Tibial nerve (tissue), 4 donors: ENCODE measurements around the gene MAN2A2. TPM values are rescaled to one million over a fixed set of nuclear protein-coding genes. Genes with fewer than 3 reads are reported as not detected.

ENCODE experiments used
- DNase-seq, 2 donors: peaks; one replicate each; pipeline ENCODE4 v3.0.0-alpha.2; 2019; ENCODE audit warnings: low spot score in 2 of 2
- H3K27ac ChIP-seq, 4 donors: fragments of 200-600 bp; sonication (generic) in 3 of 4; one replicate each; pipeline ENCODE4 v1.5.1; 2017 to 2019; ENCODE audit warnings: mild to moderate bottlenecking in 1 of 4
- H3K27me3 ChIP-seq, 2 donors: fragments of 200-600 bp; sonication (generic) in 1 of 2; one replicate each; pipeline versions ENCODE4 v1.5.1 to v1.6.0; 2017 to 2019
- H3K36me3 ChIP-seq, 3 donors: fragments of 200-600 bp; sonication (generic); one replicate each; pipeline ENCODE4 v1.5.1; 2018 to 2019
- H3K4me1 ChIP-seq, 4 donors: fragments of 200-600 bp; sonication (generic) in 3 of 4; one replicate each; pipeline ENCODE4 v1.5.1; 2017 to 2019
- H3K4me3 ChIP-seq, 4 donors: fragments of 200-600 bp; sonication (generic) in 3 of 4; one replicate each; pipeline ENCODE4 v1.5.1; 2017 to 2019; ENCODE audit warnings: mild to moderate bottlenecking in 1 of 4, moderate library complexity in 1 of 4
- H3K9me3 ChIP-seq, 4 donors: fragments of 200-600 bp; sonication (generic) in 3 of 4; one replicate each; pipeline ENCODE4 v1.5.1; 2017 to 2019
- CTCF ChIP-seq, 5 experiments: fragments of 200-600 bp in 3 of 5; fragments of 450-650 bp in 2 of 5; sonication (generic) in 3 of 5; IDR thresholded peaks; one replicate each; pipeline ENCODE4 v1.5.1; 2016 to 2019; ENCODE audit warnings: antibody characterized with exemption in 5 of 5, mild to moderate bottlenecking in 3 of 5, moderate library complexity in 2 of 5
- EP300 ChIP-seq, 2 donors: sonication (generic); formaldehyde crosslinking; IDR thresholded peaks; one replicate each; pipeline ENCODE4 v1.6.1; 2017; ENCODE audit warnings: antibody characterized with exemption in 2 of 2, mild to moderate bottlenecking in 1 of 2
- POLR2A ChIP-seq, 2 donors: fragments of 450-650 bp; IDR thresholded peaks; one replicate each; pipeline ENCODE4 v1.6.1; 2017; ENCODE audit warnings: antibody characterized with exemption in 2 of 2, mild to moderate bottlenecking in 2 of 2, moderate library complexity in 2 of 2
- WGBS, 2 donors: methylation state at CpG; one replicate each; pipeline ENCODE4 v1.1.5; 2018; 5-methylcytosine and 5-hydroxymethylcytosine counted together
- total RNA-seq, 4 donors: library from RNA; depleted of rRNA; stranded (reverse); fragments of >200 nt; gene quantifications; one replicate each; pipeline ENCODE4 v1.1.0, GENCODE V29; 2016

The MAN2A2 gene
- total RNA-seq, 4 donors from 2014 or later: 83.5 to 178 (median 128) TPM

- TF ChIP-seq CTCF (IDR thresholded peaks at IDR 0.05) (no peak), POLR2A (IDR thresholded peaks at IDR 0.05) (no peak), EP300 (IDR thresholded peaks at IDR 0.05) (no peak)
- DNase-seq: no peak
- WGBS, 2 donors: 79 to 81% methylated on average over 3 of the region's 3 CpGs
Observed at GRCh38 chr15:90866800-90867199, 36.3 kb upstream of the MAN2A2 start.

GRCh38 chr15:90868261-90868689 lies 34.8 kb upstream of the MAN2A2 start, which contains the start of gene FURIN:
FURIN (plus strand) TSS chr15:90868588; CDS start chr15:90875741, 7,153 bp downstream.
- Histone ChIP-seq H3K9me3 (no peaks in the 10 kb centered on the region), H3K4me3 (no peak within 1 kb of the TSS), H3K4me1 (peaks cover 0 to 41% (median 31%) of the 10 kb centered on the region in 4 donors), H3K27ac (peak within 1 kb of the TSS; percentile 93 to 97 (median 94)), H3K36me3 (no peaks in the 10 kb centered on the region), H3K27me3 (no peaks in the 10 kb centered on the region)
- 84 to 93% methylated on average over 6 of the region's 6 CpGs for WGBS, 2 donors
- TF ChIP-seq EP300 (IDR thresholded peaks at IDR 0.05) (no peak), CTCF (IDR thresholded peaks at IDR 0.05) (no peak), POLR2A (IDR thresholded peaks at IDR 0.05) (no peak)
- no peak for DNase-seq

More at GRCh38 chr15:90866800-90867199, 36.3 kb upstream of the MAN2A2 start:
- Histone ChIP-seq H3K9me3 (no peaks in the 10 kb centered on the region), H3K27me3 (no peaks in the 10 kb centered on the region), H3K4me1 (peaks cover 0 to 29% (median 20%) of the 10 kb centered on the region in 4 donors), H3K4me3 (no peak overlapping the region), H3K36me3 (no peaks in the 10 kb centered on the region), H3K27ac (no peak overlapping the region)

- H3K4me3 ChIP-seq: no peak overlapping the region
- peaks cover 0 to 50% (median 40%) of the 10 kb centered on the region in 4 donors for H3K4me1 ChIP-seq
- no peaks in the 10 kb centered on the region for H3K9me3 ChIP-seq
- no peaks in the 10 kb centered on the region for H3K36me3 ChIP-seq
- H3K27ac ChIP-seq: peak overlapping the region; percentile 93 to 97 (median 94)
- no peak for DNase-seq
- TF ChIP-seq POLR2A (IDR thresholded peaks at IDR 0.05): no peak
- no peak for TF ChIP-seq EP300 (IDR thresholded peaks at IDR 0.05)
- no peak for TF ChIP-seq CTCF (IDR thresholded peaks at IDR 0.05)
- H3K27me3 ChIP-seq: no peaks in the 10 kb centered on the region
Observed at GRCh38 chr15:90869140-90869541, 34.0 kb upstream of the MAN2A2 start.

- peak; percentile 57 to 67 for DNase-seq
- TF ChIP-seq CTCF (IDR thresholded peaks at IDR 0.05) (no peak), POLR2A (IDR thresholded peaks at IDR 0.05) (peak; percentile 8 to 27), EP300 (IDR thresholded peaks at IDR 0.05) (peak; percentile 42 to 87)
- peak overlapping the region; percentile 93 to 97 (median 94) for H3K27ac ChIP-seq
- no peaks in the 10 kb centered on the region for H3K27me3 ChIP-seq
- H3K9me3 ChIP-seq: no peaks in the 10 kb centered on the region
- H3K4me1 ChIP-seq: peaks cover 0 to 56% (median 43%) of the 10 kb centered on the region in 4 donors
- peak overlapping the region in 1 of 4 donors; percentile 99 for H3K4me3 ChIP-seq
- no peaks in the 10 kb centered on the region for H3K36me3 ChIP-seq
- 24 to 40% methylated on average over 9 of the region's 9 CpGs for WGBS, 2 donors
Observed at GRCh38 chr15:90869601-90870353, 33.3 kb upstream of the MAN2A2 start.
